Immature natural killer cell (primary cell): ENCODE data around the gene TEPSIN. TPM values are rescaled to one million over a fixed set of nuclear protein-coding genes. Genes with fewer than 3 reads are reported as not detected.

ENCODE experiments used
- DNase-seq, 3 donors: peaks; one replicate each; pipeline ENCODE4 v3.0.0; 2022; ENCODE audit warnings: mixed read lengths in 1 of 3
- H3K27ac Mint-ChIP-seq, 6 donors: one replicate each; pipeline ENCODE4 v1.8.0; 2020; ENCODE audit warnings: mixed read lengths in 6 of 6, mild to moderate bottlenecking in 5 of 6, inconsistent platforms in 4 of 6, moderate library complexity in 3 of 6
- H3K27me3 Mint-ChIP-seq, 3 donors: one replicate each; pipeline ENCODE4 v1.8.0; 2020 to 2021; ENCODE audit warnings: low read depth in 3 of 3, mild to moderate bottlenecking in 3 of 3, mixed read lengths in 3 of 3, moderate library complexity in 3 of 3, inconsistent platforms in 1 of 3
- H3K36me3 Mint-ChIP-seq, 3 donors: one replicate each; pipeline ENCODE4 v1.8.0; 2020; ENCODE audit warnings: mixed read lengths in 3 of 3, inconsistent platforms in 2 of 3, mild to moderate bottlenecking in 2 of 3
- H3K4me1 Mint-ChIP-seq, 2 donors: one replicate each; pipeline ENCODE4 v1.8.0; 2020; ENCODE audit warnings: inconsistent platforms in 2 of 2, mild to moderate bottlenecking in 2 of 2, mixed read lengths in 2 of 2, moderate library complexity in 1 of 2
- H3K4me3 Mint-ChIP-seq, 5 donors: one replicate each; pipeline ENCODE4 v1.8.0; 2020; ENCODE audit warnings: mild to moderate bottlenecking in 5 of 5, mixed read lengths in 5 of 5, inconsistent platforms in 3 of 5, moderate library complexity in 3 of 5
- H3K9me3 Mint-ChIP-seq, 6 donors: one replicate each; pipeline ENCODE4 v1.8.0; 2020; ENCODE audit warnings: mild to moderate bottlenecking in 6 of 6, mixed read lengths in 6 of 6, inconsistent platforms in 4 of 6, moderate library complexity in 3 of 6
- polyA plus RNA-seq, 3 donors: library from polyadenylated mRNA; unstranded; fragments of 300-500 nt; fragmentation: Illumina TruSeq; gene quantifications; one replicate each; pipeline ENCODE4 v1.2.3, GENCODE V29; 2021

Gene TEPSIN
- polyA plus RNA-seq, 3 donors from 2014 or later, result 1.6 to 7.3 (median 5.0) TPM

DNA sequence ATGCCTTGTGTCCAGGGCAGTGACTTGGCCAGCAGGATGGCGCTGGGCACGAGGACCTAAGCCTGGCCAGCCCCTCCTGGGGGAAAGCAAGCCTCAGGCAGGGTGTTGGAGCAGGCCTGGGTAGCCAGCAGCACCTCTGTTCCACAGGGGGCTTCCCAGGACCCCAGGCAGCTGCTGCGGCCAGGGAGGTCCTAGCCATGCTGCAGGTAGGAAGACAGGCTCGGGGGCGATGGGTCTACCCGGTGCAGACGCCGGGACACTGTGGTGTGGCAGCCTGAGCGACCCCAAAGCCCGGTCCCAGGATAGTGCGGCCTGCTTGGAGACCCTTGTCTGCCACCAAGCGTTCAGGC, 50.4 kb downstream of the TEPSIN start:
- no peaks in the 10 kb centered on the region for H3K36me3 Mint-ChIP-seq
- no peaks in the 10 kb centered on the region for H3K4me1 Mint-ChIP-seq
- no peaks in the 10 kb centered on the region for H3K9me3 Mint-ChIP-seq

DNA sequence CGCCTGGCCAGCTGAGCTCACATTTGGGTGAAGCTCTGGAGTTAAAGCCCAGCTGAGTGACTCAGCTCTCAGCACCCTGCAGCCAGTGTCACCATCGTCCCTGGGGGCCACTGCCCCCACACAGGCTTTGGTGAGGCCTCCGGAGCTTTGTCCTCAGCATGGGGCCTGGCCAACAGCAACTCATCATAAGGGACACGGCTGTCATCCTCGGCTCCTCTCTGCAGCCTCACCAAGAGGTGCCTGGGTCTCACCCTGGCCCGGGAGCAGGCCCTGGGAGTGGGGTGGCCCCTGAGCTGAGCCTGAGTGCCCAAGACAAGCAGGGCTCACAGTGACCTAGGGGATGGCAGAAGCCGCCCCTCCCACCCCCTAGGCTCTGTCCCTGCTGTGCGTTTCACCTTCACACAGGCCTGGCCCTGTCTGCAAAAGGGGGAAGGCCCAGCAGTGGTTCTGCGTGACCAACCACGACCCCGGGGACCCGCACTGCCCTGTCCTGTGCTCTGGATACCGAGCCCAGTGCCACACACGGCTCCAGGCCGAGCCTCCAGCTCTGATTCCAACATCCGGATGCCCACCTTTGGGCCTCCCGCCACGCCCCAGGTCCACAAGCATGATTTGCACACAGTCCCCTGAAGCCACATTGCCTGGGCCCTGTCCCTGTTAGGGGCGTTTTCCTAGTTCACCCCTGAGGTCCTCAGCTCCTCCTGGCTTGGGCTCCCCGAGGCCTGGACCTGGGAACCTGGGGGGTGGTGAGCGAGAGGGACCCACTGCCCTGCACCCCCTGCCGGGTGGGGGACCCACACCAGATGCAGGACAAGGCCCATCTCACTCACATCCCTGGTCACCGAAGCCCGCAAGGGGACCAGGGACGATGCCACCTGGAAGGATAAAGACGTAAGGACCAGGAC, 51.0 kb downstream of the TEPSIN start:
- no peaks in the 10 kb centered on the region for H3K4me1 Mint-ChIP-seq
- H3K27me3 Mint-ChIP-seq, result peaks cover 0 to 2% (median 0%) of the 10 kb centered on the region in 3 donors
- no peak overlapping the region for H3K4me3 Mint-ChIP-seq
- DNase-seq, result no peak
- H3K9me3 Mint-ChIP-seq, result no peaks in the 10 kb centered on the region
- H3K27ac Mint-ChIP-seq, result no peak overlapping the region
- H3K36me3 Mint-ChIP-seq, result no peaks in the 10 kb centered on the region

More for the DNA sequence above, 50.4 kb downstream of the TEPSIN start:
- H3K27me3 Mint-ChIP-seq, result peaks cover 0 to 2% (median 0%) of the 10 kb centered on the region in 3 donors
- no peak for DNase-seq
- no peak overlapping the region for H3K4me3 Mint-ChIP-seq
- no peak overlapping the region for H3K27ac Mint-ChIP-seq

DNA sequence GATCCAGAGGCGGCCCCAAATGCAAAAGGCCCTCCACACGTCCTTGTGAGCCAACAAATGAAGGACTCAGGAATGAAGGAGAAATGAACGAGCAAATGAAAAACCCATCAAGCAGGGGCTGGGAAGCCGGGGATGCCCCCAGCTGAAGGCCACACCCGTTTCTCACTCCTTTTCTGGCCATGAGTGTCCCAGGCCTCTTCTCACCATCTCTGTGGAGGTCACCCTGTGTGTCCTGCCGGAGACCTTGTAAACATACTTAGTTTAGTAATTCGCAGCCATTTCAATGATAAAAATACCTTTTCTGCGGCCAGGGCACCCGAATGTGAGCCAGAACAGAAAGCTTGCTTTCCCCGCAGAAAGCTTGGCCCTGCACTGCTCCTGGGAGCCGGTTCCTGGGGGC, 51.7 kb downstream of the TEPSIN start:
- peaks cover 0 to 2% (median 0%) of the 10 kb centered on the region in 3 donors for H3K27me3 Mint-ChIP-seq
- H3K9me3 Mint-ChIP-seq, result no peaks in the 10 kb centered on the region
- DNase-seq, result no peak

DNA sequence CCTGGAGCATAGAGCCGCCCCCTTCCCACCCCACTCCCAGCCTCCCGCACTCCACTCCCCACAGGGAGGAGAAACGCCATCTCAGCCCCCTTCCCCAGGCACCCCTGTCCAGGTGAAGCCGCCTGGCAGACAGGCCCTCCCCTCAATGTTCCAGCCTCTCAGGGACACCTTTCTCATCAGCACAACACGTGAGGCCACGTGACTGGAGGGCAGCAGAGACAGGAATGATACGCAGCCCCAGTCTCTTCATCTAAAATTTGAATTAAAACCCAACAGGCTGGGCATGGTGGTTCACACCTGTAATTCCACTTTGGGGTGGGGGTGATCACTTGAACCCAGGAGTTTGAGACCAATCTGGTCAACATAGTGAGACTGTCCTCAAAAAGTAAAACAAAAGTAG, 52.7 kb downstream of the TEPSIN start:
- Mint-ChIP-seq H3K4me1 (no peaks in the 10 kb centered on the region), H3K9me3 (no peaks in the 10 kb centered on the region), H3K27ac (peak overlapping the region in 1 of 6 donors; percentile 17), H3K4me3 (no peak overlapping the region), H3K36me3 (no peaks in the 10 kb centered on the region), H3K27me3 (peaks cover 0 to 2% (median 0%) of the 10 kb centered on the region in 3 donors)
- DNase-seq, result no peak

More for the DNA sequence above, 51.7 kb downstream of the TEPSIN start:
- H3K36me3 Mint-ChIP-seq, result no peaks in the 10 kb centered on the region
- no peaks in the 10 kb centered on the region for H3K4me1 Mint-ChIP-seq
- H3K4me3 Mint-ChIP-seq, result no peak overlapping the region
- H3K27ac Mint-ChIP-seq, result no peak overlapping the region

DNA sequence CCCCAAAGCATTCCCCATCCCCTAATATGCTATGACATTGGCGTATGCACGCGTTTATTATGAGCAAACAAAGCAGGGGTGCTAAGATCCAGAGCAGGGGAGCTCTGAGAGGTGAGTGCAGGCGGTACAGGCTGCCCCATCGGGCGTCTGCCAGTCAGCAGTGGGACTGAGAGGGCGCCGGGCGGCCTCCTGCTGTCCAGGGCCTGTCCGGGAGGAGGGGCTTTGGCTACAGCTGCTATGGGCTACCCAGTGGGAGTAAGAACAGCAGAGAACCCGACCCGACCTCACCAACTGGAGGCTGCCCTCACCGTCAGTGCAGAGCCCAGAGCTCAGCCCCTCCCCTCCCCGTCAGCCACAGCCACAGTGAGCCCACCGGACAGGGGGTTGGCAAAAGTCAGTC, 54.3 kb downstream of the TEPSIN start:
- H3K27ac Mint-ChIP-seq, result no peak overlapping the region
- DNase-seq, result no peak
- no peaks in the 10 kb centered on the region for H3K9me3 Mint-ChIP-seq
- no peak overlapping the region for H3K4me3 Mint-ChIP-seq
- H3K36me3 Mint-ChIP-seq, result no peaks in the 10 kb centered on the region
- H3K4me1 Mint-ChIP-seq, result no peaks in the 10 kb centered on the region
- H3K27me3 Mint-ChIP-seq, result peaks cover 0 to 2% (median 0%) of the 10 kb centered on the region in 3 donors

DNA sequence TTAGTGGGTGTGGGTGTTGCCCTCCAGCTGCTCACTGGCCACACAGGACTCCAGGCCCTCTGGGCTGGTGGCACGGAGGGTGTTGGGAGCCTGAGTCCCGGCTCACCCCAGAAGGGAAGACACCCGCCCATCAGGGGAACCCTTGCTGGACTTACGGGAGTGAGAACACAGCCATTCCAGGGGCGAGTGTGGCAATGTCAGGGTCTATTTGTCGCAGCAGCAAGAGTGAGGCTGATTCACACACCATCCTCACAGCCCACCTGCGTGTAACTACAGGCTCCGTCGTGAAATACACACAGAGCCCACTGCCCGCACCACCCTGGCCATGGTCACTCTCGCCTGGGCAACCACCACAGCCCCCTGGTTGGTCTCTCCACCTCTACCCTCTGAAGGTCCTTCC, 55.0 kb downstream of the TEPSIN start:
- no peak for DNase-seq
- Mint-ChIP-seq H3K27me3 (peaks cover 0 to 4% (median 0%) of the 10 kb centered on the region in 3 donors), H3K4me1 (no peaks in the 10 kb centered on the region), H3K27ac (no peak overlapping the region), H3K4me3 (no peak overlapping the region), H3K9me3 (no peaks in the 10 kb centered on the region), H3K36me3 (no peaks in the 10 kb centered on the region)

DNA sequence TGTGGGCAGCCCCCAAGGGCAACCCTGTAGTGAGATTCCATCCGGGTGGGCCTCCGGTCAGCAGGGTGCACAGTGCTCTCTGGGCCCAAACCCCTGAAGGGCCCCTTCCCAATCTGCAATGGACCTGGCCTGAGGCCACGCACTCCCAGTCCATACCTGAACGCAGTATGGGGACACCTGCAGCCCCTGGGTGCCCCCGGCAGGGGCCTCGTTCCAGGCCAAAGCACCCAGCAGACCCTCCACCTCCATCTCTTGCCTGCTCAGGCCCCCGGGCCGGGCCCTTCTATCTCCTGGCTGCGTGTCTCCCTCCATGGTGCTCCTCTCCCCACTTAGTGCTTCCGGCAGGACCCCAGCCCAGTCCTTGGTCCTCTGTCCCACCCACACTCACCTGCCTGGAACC, 55.5 kb downstream of the TEPSIN start:
- Mint-ChIP-seq H3K4me1 (no peaks in the 10 kb centered on the region), H3K27ac (no peak overlapping the region)

DNA sequence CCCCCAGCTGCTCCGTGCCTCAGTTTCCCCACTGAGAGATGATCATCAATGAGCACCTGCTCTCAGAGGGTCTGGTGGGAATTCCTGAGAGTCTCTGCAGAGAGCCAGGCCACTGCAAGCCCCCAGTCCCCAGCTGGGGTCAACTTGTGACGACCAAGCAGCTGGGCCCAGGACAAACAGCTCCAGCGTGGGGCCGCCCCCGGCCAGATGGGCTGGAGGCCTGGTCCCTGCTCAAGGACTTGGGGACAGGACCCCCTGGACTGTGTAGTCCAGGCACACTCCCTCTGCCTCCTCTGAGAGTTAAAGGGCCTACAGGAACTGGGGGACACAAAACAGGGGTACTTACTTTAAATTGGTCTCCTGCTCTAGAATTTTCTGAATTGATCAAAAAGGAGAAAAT, 56.3 kb downstream of the TEPSIN start:
- Mint-ChIP-seq H3K27ac (no peak overlapping the region), H3K9me3 (no peaks in the 10 kb centered on the region)

More for the DNA sequence above, 55.5 kb downstream of the TEPSIN start:
- DNase-seq, result no peak
- no peak overlapping the region for H3K4me3 Mint-ChIP-seq
- no peaks in the 10 kb centered on the region for H3K9me3 Mint-ChIP-seq
- peaks cover 0 to 4% (median 0%) of the 10 kb centered on the region in 3 donors for H3K27me3 Mint-ChIP-seq
- H3K36me3 Mint-ChIP-seq, result no peaks in the 10 kb centered on the region

DNA sequence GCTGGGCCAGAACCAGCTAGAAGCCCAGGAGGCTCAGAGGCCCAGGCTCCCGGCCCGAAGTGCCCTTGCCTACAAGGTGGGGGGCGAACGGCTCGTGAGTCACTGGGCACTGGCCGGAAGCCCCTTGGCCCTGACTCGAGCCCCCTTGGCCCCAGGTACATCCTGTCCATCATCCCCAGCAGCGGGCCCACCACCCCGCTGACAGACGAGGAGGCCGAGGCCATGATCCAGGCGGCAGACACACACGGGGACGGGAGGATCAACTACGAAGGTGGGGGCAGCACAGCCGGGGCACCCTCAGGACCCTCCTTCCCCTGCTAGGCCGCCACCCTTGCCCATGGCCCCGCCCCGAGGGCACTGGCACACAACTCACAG, 57.1 kb downstream of the TEPSIN start:
- Mint-ChIP-seq H3K36me3 (no peaks in the 10 kb centered on the region), H3K27ac (no peak overlapping the region), H3K4me3 (no peak overlapping the region), H3K9me3 (no peaks in the 10 kb centered on the region), H3K27me3 (peaks cover 0 to 4% (median 0%) of the 10 kb centered on the region in 3 donors), H3K4me1 (no peaks in the 10 kb centered on the region)
- no peak for DNase-seq

More for the DNA sequence above, 56.3 kb downstream of the TEPSIN start:
- H3K27me3 Mint-ChIP-seq, result peaks cover 0 to 4% (median 0%) of the 10 kb centered on the region in 3 donors
- no peak overlapping the region for H3K4me3 Mint-ChIP-seq
- no peak for DNase-seq
- no peaks in the 10 kb centered on the region for H3K4me1 Mint-ChIP-seq
- no peaks in the 10 kb centered on the region for H3K36me3 Mint-ChIP-seq

DNA sequence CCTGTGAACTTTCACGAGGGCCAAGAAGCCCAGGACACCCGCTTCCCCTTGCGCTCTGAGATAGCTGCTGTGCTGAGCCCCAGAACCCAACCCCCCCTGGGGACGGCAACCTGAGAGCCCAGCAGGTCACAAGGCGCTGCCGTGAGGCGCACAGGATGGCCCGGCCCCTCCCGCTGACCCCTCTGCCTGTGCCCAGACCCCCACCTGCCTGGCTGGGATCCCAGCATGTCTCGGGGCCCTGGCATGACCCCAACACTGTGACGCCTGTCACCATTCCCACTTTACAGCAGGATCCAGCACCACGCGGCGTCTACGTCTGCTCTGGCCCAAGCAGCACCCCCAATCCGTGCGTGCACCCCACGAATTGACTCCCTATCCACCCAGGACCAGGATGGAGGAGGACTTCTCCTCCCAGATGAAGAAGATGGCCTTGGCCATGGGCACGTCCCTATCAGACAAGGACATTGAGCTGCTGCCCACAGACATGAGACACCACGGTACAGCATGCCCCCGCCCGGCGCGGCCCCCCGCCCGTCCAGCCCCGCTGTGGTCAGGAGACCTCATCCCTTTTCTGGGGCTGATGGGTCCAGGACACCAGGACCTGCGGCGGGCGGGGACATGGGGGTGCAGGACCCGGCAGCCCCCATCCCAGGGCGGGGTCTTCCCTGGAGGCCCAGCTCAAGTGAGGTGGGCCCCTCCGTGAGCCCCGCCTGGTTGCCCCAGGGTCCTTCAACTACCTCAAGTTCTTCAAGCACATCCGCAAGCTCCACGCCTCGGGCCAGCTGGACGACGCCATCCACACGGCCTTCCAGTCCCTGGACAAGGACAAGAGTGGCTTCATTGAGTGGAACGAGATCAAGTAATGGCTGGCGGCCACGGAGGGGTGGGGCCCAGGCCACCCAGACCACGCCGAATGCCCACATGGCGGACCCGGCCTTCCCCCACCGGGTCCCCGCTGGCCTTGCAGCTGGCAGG, 57.7 kb downstream of the TEPSIN start:
- DNase-seq, result no peak
- Mint-ChIP-seq H3K4me3 (no peak overlapping the region), H3K27ac (no peak overlapping the region), H3K4me1 (no peaks in the 10 kb centered on the region), H3K36me3 (no peaks in the 10 kb centered on the region), H3K9me3 (no peaks in the 10 kb centered on the region), H3K27me3 (peaks cover 0 to 4% (median 0%) of the 10 kb centered on the region in 3 donors)

DNA sequence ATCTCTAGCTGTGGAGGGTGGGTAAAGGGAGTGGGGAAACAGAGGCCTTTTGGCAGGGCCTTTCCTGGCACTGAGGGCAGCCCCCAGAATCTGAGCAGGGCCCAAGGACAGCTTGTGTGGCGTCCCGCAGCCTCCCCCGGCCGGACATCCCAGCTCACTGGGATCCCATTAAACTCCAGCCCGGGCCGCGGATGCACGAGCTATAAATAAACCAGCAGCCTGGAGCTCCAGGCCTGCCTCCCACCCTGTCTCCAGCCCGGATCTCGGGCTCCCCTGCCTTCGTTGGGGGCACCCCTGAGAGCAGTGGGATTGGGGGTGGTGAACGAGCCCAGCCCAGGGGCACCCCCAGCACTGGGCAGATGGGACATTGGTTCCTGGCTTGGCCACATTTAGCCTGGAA, 59.0 kb downstream of the TEPSIN start:
- Mint-ChIP-seq H3K36me3 (no peaks in the 10 kb centered on the region), H3K9me3 (no peaks in the 10 kb centered on the region), H3K27me3 (peaks cover 2 to 3% (median 3%) of the 10 kb centered on the region in 3 donors), H3K27ac (no peak overlapping the region), H3K4me1 (no peaks in the 10 kb centered on the region), H3K4me3 (no peak overlapping the region)
- no peak for DNase-seq

DNA sequence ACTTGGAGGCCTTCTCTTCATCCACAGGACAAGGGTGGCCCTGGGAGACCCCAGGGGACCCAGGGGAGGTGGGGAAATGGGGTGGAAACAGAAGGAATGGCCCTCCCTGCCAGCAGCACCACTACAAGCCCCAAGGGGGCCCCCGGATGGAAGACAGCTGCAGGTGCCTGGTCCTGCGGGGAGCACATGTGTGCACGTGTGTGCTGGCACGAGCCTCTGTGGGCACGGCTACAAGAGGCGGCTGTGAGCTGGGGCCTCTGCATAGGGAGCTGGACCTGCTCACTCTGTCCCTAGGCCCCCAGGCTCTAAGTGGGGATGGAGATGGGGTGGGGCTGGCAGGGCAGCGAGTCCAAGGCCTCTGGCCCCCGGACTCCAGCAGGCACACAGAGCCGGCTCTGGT, 59.6 kb downstream of the TEPSIN start:
- no peaks in the 10 kb centered on the region for H3K9me3 Mint-ChIP-seq
- H3K27ac Mint-ChIP-seq, result no peak overlapping the region
- H3K27me3 Mint-ChIP-seq, result peaks cover 2 to 3% (median 3%) of the 10 kb centered on the region in 3 donors
- H3K36me3 Mint-ChIP-seq, result no peaks in the 10 kb centered on the region
- no peak overlapping the region for H3K4me3 Mint-ChIP-seq
- no peaks in the 10 kb centered on the region for H3K4me1 Mint-ChIP-seq
- DNase-seq, result no peak
